ENCODE measurements around the gene IL7R.

Gene IL7R

DNA sequence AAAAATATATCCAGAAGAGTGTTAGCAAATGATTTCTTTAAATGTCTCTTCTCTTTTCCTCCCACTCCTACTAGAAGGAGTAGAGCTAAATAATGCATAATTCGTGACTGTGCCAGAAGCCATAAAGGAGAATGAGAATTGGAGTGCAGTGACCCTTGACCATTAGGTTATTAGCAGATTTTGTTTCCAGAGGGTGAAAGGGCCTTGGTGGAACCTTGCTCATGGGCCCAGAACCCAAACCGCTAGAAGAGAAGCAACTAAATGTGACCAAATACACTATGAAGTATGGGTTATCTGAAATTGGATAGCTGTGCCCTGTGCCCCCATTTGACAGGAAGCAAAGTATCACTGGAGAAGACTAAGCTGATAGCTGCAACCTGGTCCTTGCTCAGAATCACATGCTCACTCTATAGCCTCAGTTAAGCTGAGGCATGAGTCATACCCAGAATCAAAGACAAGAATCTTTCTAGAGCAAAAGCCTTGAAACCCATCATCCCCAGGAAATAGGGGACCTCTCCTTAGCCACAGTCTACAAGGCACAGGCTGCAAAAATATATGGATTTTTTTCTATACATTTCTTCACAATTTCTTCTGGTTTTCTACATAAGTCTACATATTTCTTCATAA is 45.5 kb downstream of the IL7R start:
- no peak overlapping the region for H3K4me3 ChIP-seq (ENCODE audit: insufficient read depth, low read depth, low read length)
- no peaks in the 10 kb centered on the region for H3K36me3 ChIP-seq (ENCODE audit: control insufficient read depth, insufficient read depth, low read length)
- H3K27me3 ChIP-seq (ENCODE audit: control insufficient read depth, insufficient read depth, low read length, poor library complexity, severe bottlenecking), result no peaks in the 10 kb centered on the region
- no peaks in the 10 kb centered on the region for H3K4me1 ChIP-seq (ENCODE audit: control insufficient read depth, insufficient read depth, low read length)
- no peaks in the 10 kb centered on the region for H3K9me3 ChIP-seq (ENCODE audit: control insufficient read depth, low read length)
- H3K27ac ChIP-seq (ENCODE audit: insufficient read depth, low read depth, low read length, poor library complexity, severe bottlenecking), result no peak overlapping the region
- WGBS, 2 experiments, result 88 to 93% methylated on average over 2 of the region's 2 CpGs

GRCh38 chr5:35903631-35904203 is 47.0 kb downstream of the IL7R start:
- 95 to 97% methylated on average over 6 of the region's 6 CpGs for WGBS, 2 experiments
- Histone ChIP-seq H3K9me3 (ENCODE audit: control insufficient read depth, low read length) (no peaks in the 10 kb centered on the region), H3K36me3 (ENCODE audit: control insufficient read depth, insufficient read depth, low read length) (no peaks in the 10 kb centered on the region), H3K4me3 (ENCODE audit: insufficient read depth, low read depth, low read length) (no peak overlapping the region), H3K27ac (ENCODE audit: insufficient read depth, low read depth, low read length, poor library complexity, severe bottlenecking) (no peak overlapping the region), H3K27me3 (ENCODE audit: control insufficient read depth, insufficient read depth, low read length, poor library complexity, severe bottlenecking) (no peaks in the 10 kb centered on the region), H3K4me1 (ENCODE audit: control insufficient read depth, insufficient read depth, low read length) (no peaks in the 10 kb centered on the region)

GRCh38 chr5:35904443-35905132 is 47.9 kb downstream of the IL7R start:
- no peak overlapping the region for H3K4me3 ChIP-seq (ENCODE audit: insufficient read depth, low read depth, low read length)
- H3K27me3 ChIP-seq (ENCODE audit: control insufficient read depth, insufficient read depth, low read length, poor library complexity, severe bottlenecking), result no peaks in the 10 kb centered on the region
- H3K27ac ChIP-seq (ENCODE audit: insufficient read depth, low read depth, low read length, poor library complexity, severe bottlenecking), result no peak overlapping the region
- no peaks in the 10 kb centered on the region for H3K9me3 ChIP-seq (ENCODE audit: control insufficient read depth, low read length)
- no peaks in the 10 kb centered on the region for H3K36me3 ChIP-seq (ENCODE audit: control insufficient read depth, insufficient read depth, low read length)
- no peaks in the 10 kb centered on the region for H3K4me1 ChIP-seq (ENCODE audit: control insufficient read depth, insufficient read depth, low read length)
- 86 to 92% methylated on average over 11 of the region's 11 CpGs for WGBS, 2 experiments

DNA sequence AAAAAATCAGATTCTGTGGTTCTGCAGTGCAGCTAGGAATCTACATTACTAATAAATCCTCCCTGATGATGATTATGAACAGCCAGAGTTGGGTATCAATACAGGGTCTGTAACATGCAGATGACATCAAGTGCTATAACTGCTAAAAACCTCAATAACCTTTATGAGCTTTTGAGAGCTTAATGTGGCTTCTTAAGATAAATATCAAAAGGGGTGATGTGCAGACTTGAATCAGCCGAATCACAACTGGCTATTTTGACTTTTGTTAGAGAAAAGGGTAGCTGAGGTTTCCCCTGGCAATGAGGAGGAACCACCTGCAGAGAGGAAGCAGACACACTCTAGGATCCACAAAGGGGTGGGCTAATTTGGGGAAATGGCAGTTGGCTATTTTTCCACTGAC is 51.5 kb downstream of the IL7R start:
- H3K36me3 ChIP-seq (ENCODE audit: control insufficient read depth, insufficient read depth, low read length), result no peaks in the 10 kb centered on the region
- WGBS, 2 experiments, result 55 to 76% methylated on average over 1 of the region's 1 CpG

DNA sequence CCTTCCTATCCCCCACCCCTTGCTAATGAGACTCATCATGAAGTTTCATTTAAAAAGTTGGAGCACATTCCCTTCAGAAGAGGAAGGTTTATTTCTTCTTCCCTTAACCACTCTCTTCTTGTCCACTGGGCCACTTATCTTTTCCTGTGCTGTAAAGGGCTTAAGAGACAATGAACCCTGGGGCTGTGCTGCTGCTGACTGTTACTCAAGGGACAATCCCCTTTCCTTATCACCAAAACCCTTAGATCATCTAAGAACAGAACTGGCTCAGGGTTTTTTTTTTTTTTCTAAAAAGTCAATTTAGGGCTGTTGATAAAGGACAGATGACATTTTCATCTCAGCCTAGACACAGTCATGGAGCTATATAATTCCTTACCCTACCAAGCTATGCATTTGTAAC is 52.1 kb downstream of the IL7R start:
- Histone ChIP-seq H3K27ac (ENCODE audit: insufficient read depth, low read depth, low read length, poor library complexity, severe bottlenecking) (no peak overlapping the region), H3K9me3 (ENCODE audit: control insufficient read depth, low read length) (no peaks in the 10 kb centered on the region), H3K36me3 (ENCODE audit: control insufficient read depth, insufficient read depth, low read length) (no peaks in the 10 kb centered on the region), H3K27me3 (ENCODE audit: control insufficient read depth, insufficient read depth, low read length, poor library complexity, severe bottlenecking) (no peaks in the 10 kb centered on the region), H3K4me3 (ENCODE audit: insufficient read depth, low read depth, low read length) (no peak overlapping the region), H3K4me1 (ENCODE audit: control insufficient read depth, insufficient read depth, low read length) (no peaks in the 10 kb centered on the region)

More for the DNA sequence above, 51.5 kb downstream of the IL7R start:
- Histone ChIP-seq H3K27me3 (ENCODE audit: control insufficient read depth, insufficient read depth, low read length, poor library complexity, severe bottlenecking) (no peaks in the 10 kb centered on the region), H3K27ac (ENCODE audit: insufficient read depth, low read depth, low read length, poor library complexity, severe bottlenecking) (no peak overlapping the region), H3K4me3 (ENCODE audit: insufficient read depth, low read depth, low read length) (no peak overlapping the region), H3K4me1 (ENCODE audit: control insufficient read depth, insufficient read depth, low read length) (no peaks in the 10 kb centered on the region), H3K9me3 (ENCODE audit: control insufficient read depth, low read length) (no peaks in the 10 kb centered on the region)

DNA sequence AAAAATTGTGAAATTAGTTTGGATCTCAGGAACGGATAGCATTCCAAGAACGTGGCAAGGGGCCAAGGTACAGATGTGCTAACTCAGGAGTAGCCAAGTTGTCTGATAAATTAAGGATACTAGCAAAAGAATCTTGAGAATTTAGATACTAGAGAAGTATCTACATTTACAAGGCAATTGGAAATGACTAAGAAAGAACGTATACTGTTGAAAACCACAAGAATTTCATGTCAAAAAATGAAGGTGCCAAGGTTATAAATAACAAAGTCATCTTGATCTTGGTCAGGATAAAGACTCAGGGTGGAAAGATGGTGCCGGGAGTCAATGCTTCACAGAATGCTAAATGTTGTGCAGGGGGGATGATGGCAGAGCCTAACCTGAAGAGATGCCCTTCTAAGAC is 62.5 kb downstream of the IL7R start:
- no peak overlapping the region for H3K27ac ChIP-seq (ENCODE audit: insufficient read depth, low read depth, low read length, poor library complexity, severe bottlenecking)
- no peak overlapping the region for H3K4me3 ChIP-seq (ENCODE audit: insufficient read depth, low read depth, low read length)
- no peaks in the 10 kb centered on the region for H3K9me3 ChIP-seq (ENCODE audit: control insufficient read depth, low read length)
- H3K36me3 ChIP-seq (ENCODE audit: control insufficient read depth, insufficient read depth, low read length), result no peaks in the 10 kb centered on the region
- H3K4me1 ChIP-seq (ENCODE audit: control insufficient read depth, insufficient read depth, low read length), result no peaks in the 10 kb centered on the region
- WGBS, 2 experiments, result 77 to 87% methylated on average over 4 of the region's 4 CpGs
- H3K27me3 ChIP-seq (ENCODE audit: control insufficient read depth, insufficient read depth, low read length, poor library complexity, severe bottlenecking), result peaks cover 13% of the 10 kb centered on the region

GRCh38 chr5:35920890-35921289 is 64.2 kb downstream of the IL7R start:
- no peaks in the 10 kb centered on the region for H3K4me1 ChIP-seq (ENCODE audit: control insufficient read depth, insufficient read depth, low read length)
- H3K9me3 ChIP-seq (ENCODE audit: control insufficient read depth, low read length), result no peaks in the 10 kb centered on the region
- 76 to 78% methylated on average over 11 of the region's 11 CpGs for WGBS, 2 experiments
- no peak overlapping the region for H3K4me3 ChIP-seq (ENCODE audit: insufficient read depth, low read depth, low read length)
- no peak overlapping the region for H3K27ac ChIP-seq (ENCODE audit: insufficient read depth, low read depth, low read length, poor library complexity, severe bottlenecking)
- no peaks in the 10 kb centered on the region for H3K36me3 ChIP-seq (ENCODE audit: control insufficient read depth, insufficient read depth, low read length)
- peaks cover 30% of the 10 kb centered on the region for H3K27me3 ChIP-seq (ENCODE audit: control insufficient read depth, insufficient read depth, low read length, poor library complexity, severe bottlenecking)

- 85 to 93% methylated on average over 5 of the region's 5 CpGs for WGBS, 2 experiments
- Histone ChIP-seq H3K36me3 (ENCODE audit: control insufficient read depth, insufficient read depth, low read length) (no peaks in the 10 kb centered on the region), H3K27ac (ENCODE audit: insufficient read depth, low read depth, low read length, poor library complexity, severe bottlenecking) (no peak overlapping the region), H3K4me1 (ENCODE audit: control insufficient read depth, insufficient read depth, low read length) (no peaks in the 10 kb centered on the region), H3K9me3 (ENCODE audit: control insufficient read depth, low read length) (no peaks in the 10 kb centered on the region), H3K27me3 (ENCODE audit: control insufficient read depth, insufficient read depth, low read length, poor library complexity, severe bottlenecking) (peaks cover 34% of the 10 kb centered on the region), H3K4me3 (ENCODE audit: insufficient read depth, low read depth, low read length) (no peak overlapping the region)
Measured at GRCh38 chr5:35921930-35922329, 65.2 kb downstream of the IL7R start.

GRCh38 chr5:35922468-35922867 is 65.8 kb downstream of the IL7R start:
- Histone ChIP-seq H3K9me3 (ENCODE audit: control insufficient read depth, low read length) (no peaks in the 10 kb centered on the region), H3K4me1 (ENCODE audit: control insufficient read depth, insufficient read depth, low read length) (no peaks in the 10 kb centered on the region), H3K27me3 (ENCODE audit: control insufficient read depth, insufficient read depth, low read length, poor library complexity, severe bottlenecking) (peaks cover 34% of the 10 kb centered on the region), H3K4me3 (ENCODE audit: insufficient read depth, low read depth, low read length) (no peak overlapping the region), H3K36me3 (ENCODE audit: control insufficient read depth, insufficient read depth, low read length) (no peaks in the 10 kb centered on the region), H3K27ac (ENCODE audit: insufficient read depth, low read depth, low read length, poor library complexity, severe bottlenecking) (no peak overlapping the region)
- 84 to 86% methylated on average over 7 of the region's 7 CpGs for WGBS, 2 experiments

GRCh38 chr5:35924122-35924949 is 67.6 kb downstream of the IL7R start:
- Histone ChIP-seq H3K9me3 (ENCODE audit: control insufficient read depth, low read length) (no peaks in the 10 kb centered on the region), H3K27me3 (ENCODE audit: control insufficient read depth, insufficient read depth, low read length, poor library complexity, severe bottlenecking) (peaks cover 37% of the 10 kb centered on the region), H3K27ac (ENCODE audit: insufficient read depth, low read depth, low read length, poor library complexity, severe bottlenecking) (no peak overlapping the region), H3K4me1 (ENCODE audit: control insufficient read depth, insufficient read depth, low read length) (no peaks in the 10 kb centered on the region), H3K36me3 (ENCODE audit: control insufficient read depth, insufficient read depth, low read length) (no peaks in the 10 kb centered on the region), H3K4me3 (ENCODE audit: insufficient read depth, low read depth, low read length) (no peak overlapping the region)
- 73 to 75% methylated on average over 10 of the region's 10 CpGs for WGBS, 2 experiments

All from ectodermal cell (in vitro differentiated cells).